NCI-H2171 (cell line): ENCODE data around the gene TMEM145.
"Not testable (repeated sequence)": the region's sequence is repeated elsewhere in the genome, so short reads cannot be mapped to it uniquely, and the experiment has no call there.

Experiments used
- DNase-seq: peaks from one replicate; lab custom pipeline; 2025; lab: John Stamatoyannopoulos, UW

TMEM145 gene

GRCh38 chr19:42315024-42315423 is 1.9 kb downstream of the TMEM145 start:
- no peak for DNase-seq

- peak; percentile 21 for DNase-seq
Measured at GRCh38 chr19:42316223-42317211, 3.4 kb downstream of the TMEM145 start.

GRCh38 chr19:42317535-42317934 is 4.4 kb downstream of the TMEM145 start:
- DNase-seq = no peak

- no peak for DNase-seq
Measured at GRCh38 chr19:42322305-42322704, 9.2 kb downstream of the TMEM145 start.

GRCh38 chr19:42323473-42323851 is 10.4 kb downstream of the TMEM145 start:
- no peak for DNase-seq

- no peak for DNase-seq
Measured at GRCh38 chr19:42323852-42324654, 10.9 kb downstream of the TMEM145 start.

GRCh38 chr19:42324655-42325307 is 11.7 kb downstream of the TMEM145 start:
- DNase-seq = no peak

- DNase-seq = peak; percentile 97
Measured at GRCh38 chr19:42325308-42325895, 12.3 kb downstream of the TMEM145 start, which contains the start of gene MEGF8. Gene MEGF8, plus strand, starts transcription at chr19:42325635. Its CDS starts 609 bp downstream, at chr19:42326244.

- no peak for DNase-seq
Measured at GRCh38 chr19:42325896-42326771, 13.0 kb downstream of the TMEM145 start.

GRCh38 chr19:42326969-42327368 is 13.9 kb downstream of the TMEM145 start:
- DNase-seq = no peak

GRCh38 chr19:42327381-42327780 is 14.3 kb downstream of the TMEM145 start:
- DNase-seq = no peak

GRCh38 chr19:42328106-42328505 is 15.0 kb downstream of the TMEM145 start:
- DNase-seq = no peak

- DNase-seq = no peak
Measured at GRCh38 chr19:42328854-42329253, 15.7 kb downstream of the TMEM145 start.

- DNase-seq = peak; percentile 78
Measured at GRCh38 chr19:42330241-42330711, 17.2 kb downstream of the TMEM145 start.

GRCh38 chr19:42331333-42331732 is 18.2 kb downstream of the TMEM145 start:
- not testable (repeated sequence) for DNase-seq

GRCh38 chr19:42332059-42332458 is 18.9 kb downstream of the TMEM145 start:
- DNase-seq = no peak

GRCh38 chr19:42333018-42333417 is 19.9 kb downstream of the TMEM145 start:
- DNase-seq = no peak

GRCh38 chr19:42333975-42334696 is 21.0 kb downstream of the TMEM145 start:
- no peak for DNase-seq

- no peak for DNase-seq
Measured at GRCh38 chr19:42334697-42335373, 21.7 kb downstream of the TMEM145 start.
